HG03103 (cell line): ENCODE data around the gene TARP.
"Not testable (repeated sequence)": the region's sequence is repeated elsewhere in the genome, so short reads cannot be mapped to it uniquely, and the experiment has no call there.

ENCODE experiments used
- ATAC-seq: cut with Tn5 transposase; IDR thresholded peaks from one replicate; pipeline ENCODE4 v1.9.1; 2021; ENCODE audit warnings: low read depth; ENCODE audit not compliant: unreplicated experiment

The TARP gene

DNA sequence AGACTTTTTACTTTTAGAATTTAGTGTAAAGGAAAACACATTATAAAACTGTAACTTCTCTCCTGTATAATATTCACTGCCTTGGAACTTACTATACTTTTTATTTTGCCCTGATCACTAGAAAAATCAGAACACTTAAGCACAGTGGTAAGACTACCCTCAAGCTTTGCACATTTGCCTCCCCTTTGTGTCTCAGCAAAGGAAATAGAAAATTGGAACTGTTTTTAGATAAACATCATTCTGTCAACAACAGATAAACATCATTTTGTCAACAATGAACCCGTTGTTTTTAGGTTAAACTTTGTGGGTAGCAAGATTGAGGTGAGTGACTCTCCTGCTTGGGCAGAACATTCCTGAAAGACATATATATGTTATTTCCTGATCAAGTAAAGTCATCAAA, 8.8 kb downstream of the TARP start:
- not testable (repeated sequence) for ATAC-seq

DNA sequence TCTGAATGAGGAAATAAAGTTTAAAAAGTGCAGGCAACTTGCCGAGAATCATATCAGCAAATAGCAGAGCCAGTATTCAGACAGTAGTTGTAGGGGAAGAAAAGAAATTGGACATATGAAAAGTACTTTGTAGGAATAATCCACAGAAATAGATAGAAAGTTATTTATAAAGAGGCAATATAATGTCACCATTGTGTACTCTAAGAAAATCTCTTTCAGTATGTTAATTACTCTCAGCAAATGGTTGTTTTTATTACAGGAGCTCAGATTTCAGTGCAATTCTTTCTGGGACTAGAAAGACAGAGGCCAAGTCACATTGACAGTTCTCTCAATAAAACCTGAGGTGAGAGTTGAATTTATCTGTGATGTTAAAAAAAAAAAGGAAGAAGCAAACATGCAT, 10.2 kb downstream of the TARP start:
- not testable (repeated sequence) for ATAC-seq

DNA sequence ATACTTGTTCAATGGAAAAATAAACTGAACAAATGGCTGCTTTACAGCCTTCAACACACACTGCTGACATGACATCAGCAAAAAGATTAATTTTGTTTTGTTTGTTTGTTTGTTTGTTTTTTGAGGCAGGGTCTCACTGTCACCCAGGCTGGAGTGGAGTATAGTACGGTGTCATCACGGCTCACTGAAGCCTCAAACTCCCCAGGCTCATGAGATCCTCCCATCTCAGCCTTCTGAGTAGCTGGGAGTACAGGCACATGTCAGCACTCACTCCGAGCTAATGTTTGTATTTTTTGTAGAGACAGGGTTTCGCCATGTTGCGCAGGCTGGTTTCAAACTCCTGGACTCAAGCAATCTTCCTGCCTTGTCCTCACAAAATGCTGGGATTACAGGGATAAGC, 10.9 kb downstream of the TARP start:
- no peak for ATAC-seq

DNA sequence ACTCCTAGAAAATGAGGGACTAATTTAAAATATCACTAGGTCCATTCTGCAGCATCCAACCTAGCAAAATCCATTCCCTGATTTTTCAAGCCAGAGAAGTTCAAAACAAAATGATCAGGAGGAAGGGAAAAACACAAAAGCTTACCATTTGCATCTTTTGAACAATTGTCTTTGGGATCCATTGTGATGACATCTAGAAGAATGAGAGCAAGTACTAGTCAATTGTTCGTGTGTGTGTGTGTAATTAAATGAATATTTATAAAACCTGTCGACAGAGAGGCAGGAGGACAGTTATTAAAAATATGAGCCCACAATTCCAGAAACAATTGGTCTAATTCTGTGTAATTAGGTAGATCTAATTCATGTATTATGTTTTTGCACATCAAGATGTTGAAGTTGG, 11.4 kb downstream of the TARP start:
- not testable (repeated sequence) for ATAC-seq

DNA sequence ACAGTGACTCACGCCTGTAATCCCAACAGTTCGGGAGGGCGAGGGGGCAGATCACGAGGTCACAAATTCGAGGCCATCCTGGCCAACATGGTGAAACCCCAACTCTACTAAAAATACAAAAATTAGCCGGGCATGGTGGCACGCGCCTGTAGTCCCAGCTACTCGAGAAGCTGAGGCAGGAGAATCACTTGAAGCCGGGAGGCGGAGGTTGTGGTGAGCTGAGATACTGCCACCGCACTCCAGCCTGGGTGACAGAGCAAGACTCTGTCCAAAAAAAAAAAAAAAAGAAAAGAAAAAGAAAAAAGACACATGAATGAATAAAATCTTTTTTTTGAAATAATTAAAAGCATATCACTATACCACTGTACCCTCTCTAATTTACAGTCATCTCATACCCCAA, 11.8 kb downstream of the TARP start:
- not testable (repeated sequence) for ATAC-seq

DNA sequence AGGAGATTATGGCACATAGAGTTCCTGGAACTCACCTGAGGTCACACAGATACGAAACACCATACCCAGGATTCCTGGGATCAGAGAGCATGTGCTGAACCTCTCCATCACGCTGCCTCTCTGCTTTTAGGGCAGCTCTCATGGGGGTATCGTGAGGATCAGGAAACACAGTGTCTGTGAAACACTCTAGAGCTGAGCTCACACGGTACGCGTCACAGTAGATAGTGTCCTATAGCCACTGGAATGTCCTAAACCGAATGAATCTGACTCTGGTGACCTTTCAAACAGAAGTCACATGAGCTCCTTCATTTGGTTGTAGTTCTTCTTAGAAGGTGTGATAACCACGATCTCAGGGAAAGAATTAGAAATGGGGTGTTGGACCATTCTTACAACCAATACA, 14.3 kb downstream of the TARP start:
- not testable (repeated sequence) for ATAC-seq

DNA sequence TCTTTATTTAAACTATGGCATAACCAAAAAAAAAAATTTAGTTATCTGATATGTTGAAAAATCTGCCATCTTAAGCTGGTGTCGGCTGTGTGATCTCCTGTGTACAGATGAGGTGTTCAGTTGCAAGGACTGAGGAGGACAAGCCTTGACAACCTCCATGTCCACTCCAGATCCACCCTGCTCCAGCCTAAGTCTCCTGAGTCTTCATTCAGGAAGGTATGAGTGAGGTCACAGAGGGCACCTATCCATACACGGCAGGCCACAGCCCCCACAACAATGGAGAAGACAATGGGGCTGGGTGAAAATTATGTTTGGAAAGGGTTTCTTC, 16.1 kb downstream of the TARP start:
- ATAC-seq = no peak

DNA sequence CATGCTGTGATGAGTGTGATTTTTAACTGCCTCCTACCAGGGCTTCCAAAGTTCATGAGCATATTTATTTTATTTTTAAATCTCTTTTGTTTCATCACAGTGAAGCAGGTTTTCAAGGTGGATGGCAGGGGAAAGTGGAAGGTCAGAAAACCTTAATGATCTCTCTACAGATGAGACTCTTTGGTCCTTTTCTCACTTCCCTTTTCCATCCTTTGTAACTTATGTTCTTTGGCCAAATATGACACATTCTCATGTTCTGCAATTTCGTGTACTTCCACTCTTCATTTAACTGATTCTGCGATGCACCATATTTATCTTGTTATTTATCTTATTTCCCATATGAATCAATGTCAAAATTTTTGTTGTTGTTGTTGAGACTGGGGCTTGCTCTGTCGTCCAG, 23.6 kb downstream of the TARP start:
- ATAC-seq = peak; percentile 73

DNA sequence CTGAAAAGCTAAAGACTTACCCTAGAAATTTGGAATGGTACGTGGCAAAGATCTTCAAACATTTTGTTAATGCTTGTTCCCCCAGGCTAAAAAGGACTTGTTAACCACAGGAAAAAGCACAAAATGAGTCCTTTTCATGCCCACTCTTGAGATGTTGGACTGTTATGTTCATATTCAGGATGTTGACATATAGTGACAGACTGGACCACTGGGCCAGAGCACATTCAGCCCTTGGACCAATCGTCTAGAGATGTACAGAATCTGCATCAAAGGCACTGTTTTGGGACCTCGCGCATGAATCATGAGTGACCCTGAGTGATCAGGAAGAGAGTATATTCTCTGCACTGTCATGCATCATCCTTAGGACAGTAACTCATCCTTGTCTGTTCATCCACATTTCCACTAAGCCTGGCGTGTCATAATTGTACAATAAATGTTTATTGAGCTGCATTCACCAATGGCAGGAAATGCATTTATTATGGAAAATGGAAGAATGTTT, 25.3 kb downstream of the TARP start:
- ATAC-seq = no peak

DNA sequence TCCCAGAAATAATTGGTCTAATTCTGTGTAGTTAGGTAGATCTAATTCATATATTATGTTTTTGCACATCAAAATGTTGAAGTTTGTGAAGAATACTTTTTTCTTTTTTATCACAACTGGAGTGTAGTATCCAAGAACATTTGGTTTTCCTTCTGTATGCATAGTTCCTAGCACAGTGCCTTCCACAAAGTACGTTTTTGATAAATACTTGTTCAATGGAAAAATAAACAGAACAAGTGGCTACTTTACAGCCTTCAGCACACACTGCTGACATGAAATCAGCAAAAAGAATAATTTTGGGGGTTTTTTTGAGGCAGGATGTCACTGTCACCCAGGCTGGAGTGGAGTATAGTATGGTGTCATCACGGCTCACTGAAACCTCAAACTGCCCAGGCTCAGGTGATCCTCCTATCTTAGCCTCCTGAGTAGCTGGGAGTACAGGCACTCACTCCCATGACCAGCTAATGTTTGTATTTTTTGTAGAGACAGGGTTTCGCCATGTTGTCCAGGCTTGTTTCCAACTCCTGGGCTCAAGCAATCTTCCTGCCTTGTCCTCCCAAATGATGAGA, 27.9 kb downstream of the TARP start:
- no peak for ATAC-seq

DNA sequence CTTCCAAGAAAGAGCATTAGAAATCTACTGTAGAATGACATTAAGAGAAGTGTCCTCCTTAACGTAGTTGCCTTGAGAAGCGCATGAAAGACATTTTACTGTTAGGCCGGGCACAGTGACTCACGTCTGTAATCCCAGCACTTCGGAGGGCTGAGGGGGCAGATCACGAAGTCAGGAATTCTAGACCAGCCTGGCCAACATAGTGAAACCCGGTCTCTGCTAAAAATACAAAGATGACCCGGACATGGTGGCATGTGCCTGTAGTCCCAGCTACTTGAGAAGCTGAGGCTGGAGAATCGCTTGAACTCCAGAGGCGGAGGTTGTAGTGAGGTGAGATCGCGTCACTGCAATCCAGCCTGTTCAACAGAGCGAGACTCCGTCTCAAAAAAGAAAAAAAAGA, 28.9 kb downstream of the TARP start:
- ATAC-seq = no peak

DNA sequence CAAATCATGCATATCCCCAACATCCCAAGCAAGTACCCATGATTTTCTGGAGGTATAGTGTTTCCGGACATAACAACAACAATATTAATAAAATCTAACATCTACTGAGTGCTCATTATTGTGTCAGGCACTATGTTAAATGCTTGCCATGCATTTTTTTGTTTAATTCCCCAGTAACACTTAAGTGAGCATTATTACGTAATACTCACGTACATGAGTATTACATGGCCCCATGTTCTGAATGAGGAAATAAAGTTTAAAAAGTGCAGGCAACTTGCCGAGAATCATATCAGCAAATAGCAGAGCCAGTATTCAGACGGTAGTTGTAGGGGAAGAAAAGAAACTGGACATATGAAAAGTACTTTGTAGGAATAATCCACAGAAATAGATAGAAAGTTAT, 30.1 kb downstream of the TARP start:
- not testable (repeated sequence) for ATAC-seq

DNA sequence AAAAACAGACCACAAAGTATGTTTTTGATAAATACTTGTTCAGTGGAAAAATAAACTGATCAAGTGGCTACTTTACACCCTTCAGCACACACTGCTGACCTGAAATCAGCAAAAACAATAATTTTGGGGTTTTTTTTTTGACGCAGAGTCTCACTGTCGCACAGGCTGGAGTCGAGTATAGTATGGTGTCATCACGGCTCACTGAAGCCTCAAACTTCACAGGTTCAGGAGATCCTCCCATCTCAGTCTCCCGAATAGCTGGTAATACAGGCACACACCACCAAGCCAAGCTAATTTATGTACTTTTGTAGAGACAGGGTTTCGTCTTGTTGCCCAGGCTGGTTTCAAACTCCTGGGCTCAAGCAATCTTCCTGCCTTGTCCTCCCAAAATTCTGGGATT, 30.6 kb downstream of the TARP start:
- no peak for ATAC-seq

DNA sequence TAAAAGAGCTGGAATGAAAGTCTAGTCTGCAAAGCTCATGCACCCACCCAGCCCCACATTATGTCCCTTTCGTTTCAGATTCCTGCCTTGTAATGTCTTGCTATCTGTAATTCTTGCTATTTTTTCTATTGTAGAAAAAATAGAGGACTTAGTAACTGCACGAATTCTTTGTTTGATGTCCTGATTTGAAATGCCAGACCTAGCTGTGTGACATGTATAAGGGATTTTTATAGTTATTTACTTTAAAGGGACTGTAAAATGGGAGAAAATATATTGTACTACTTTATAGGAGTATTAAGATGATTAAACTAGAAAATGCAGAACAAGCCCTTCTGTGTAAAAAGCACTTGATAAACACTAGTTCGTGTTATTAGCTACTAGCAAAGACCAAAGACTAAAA, 32.4 kb downstream of the TARP start:
- no peak for ATAC-seq

DNA sequence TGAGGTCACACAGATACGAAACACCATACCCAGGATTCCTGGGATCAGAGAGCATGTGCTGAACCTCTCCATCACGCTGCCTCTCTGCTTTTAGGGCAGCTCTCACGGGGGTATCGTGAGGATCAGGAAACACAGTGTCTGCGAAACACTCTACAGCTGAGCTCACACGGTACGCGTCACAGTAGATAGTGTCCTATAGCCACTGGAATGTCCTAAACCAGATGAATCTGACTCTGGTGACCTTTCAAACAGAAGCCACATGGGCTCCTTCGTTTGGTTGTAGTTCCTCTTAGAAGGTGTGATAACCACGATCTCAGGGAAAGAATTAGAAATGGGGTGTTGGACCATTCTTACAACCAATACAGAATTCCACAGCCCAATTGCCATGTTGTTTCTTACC, 34.3 kb downstream of the TARP start:
- ATAC-seq = not testable (repeated sequence)

DNA sequence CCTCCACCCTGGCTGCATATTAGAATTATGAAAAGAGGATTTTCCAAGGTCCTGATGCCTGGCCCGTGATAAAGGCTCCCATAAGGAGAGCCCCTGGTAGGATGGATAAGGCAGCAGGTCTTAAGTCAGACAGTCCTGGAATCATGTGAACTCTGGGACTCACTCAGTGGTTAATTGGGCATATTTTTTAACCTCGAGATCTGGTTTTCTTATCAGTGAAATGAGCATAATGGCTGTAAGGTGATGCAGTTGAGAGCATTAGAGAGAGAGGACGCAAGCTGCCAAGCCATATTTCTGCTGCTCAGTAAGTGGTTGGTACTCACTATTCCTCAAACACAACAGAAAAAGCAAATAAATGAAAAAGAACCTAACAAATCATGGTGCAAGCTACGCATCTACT, 37.8 kb downstream of the TARP start:
- ATAC-seq = no peak

DNA sequence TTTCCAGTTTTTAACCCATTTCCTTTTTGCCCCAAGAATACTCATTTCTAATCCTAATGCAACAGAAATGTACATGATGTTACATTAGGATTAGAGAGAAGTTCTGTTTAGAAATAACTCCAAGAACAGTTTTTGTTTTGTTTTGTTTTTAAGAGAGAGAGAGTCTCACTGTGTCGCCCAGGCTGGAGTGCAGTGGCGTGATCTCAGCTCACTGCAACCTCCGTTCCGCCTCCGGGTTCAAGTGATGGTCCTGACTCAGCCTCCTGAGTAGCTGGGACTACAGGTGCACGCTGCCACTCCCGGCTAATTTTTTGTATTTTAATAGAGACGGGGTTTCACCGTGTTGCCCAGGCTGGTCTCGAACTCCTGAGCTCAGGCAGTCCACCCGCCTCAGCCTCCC, 38.7 kb downstream of the TARP start:
- ATAC-seq = not testable (repeated sequence)

DNA sequence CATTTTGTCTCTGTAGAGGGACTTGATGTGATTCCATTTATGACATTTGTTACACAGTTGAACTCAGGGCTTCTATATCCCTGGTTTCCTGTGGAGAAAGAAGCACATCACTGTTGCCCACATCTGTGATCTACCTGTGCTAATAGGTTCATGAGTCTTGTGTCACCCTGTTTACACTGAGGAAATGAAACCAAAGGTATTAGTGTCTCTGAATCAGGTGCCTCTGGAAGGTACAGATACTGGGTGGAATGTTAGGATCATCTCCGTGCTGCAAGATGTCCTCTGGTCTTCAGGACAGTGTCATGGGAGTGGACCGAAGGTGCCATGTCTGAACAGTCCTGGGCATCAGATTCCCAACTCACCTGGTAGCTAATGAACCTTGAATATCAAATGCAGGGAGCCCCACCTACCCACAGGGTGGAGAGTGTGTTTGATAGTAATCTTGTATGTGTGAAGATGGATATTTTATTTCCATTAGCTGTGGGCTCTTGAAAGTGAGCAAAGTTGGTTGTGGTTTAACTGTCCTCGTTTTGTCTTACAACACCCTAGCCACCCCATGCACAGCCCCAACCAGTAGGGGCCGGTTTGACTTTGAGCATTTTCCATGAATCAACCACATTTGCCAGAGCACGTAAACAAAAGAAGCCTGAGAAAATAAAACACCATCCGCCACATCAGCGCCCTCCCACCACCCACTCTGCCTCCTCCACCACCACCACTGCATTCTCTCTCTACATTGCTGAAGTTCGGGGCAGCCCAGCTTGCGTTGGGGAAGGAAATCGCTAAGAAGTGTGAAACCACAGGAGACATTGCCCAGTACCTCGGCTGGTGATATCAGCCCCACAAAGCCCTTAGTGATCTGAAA, 40.7 kb downstream of the TARP start:
- peak; percentile 82 for ATAC-seq

DNA sequence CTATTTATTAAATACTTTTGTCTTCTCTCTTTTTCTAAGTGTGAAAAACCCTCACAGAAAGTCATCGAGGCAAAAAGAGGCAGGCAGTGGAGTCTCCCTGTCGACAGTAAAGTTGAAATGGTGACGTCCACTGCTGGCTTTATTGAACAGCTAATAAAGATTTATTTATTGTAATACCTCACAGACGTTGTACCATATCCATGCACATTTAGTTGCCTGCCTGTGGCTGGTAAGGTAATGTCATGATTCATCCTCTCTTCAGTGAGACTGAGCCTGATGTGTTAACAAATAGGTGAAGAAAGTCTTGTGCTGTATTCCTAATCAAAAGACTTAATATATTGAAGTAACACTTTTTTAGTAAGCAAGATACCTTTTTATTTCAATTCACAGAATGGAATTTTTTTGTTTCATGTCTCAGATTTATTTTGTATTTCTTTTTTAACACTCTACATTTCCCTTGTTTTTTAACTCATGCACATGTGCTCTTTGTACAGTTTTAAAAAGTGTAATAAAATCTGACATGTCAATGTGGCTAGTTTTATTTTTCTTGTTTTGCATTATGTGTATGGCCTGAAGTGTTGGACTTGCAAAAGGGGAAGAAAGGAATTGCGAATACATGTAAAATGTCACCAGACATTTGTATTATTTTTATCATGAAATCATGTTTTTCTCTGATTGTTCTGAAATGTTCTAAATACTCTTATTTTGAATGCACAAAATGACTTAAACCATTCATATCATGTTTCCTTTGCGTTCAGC, 43.4 kb downstream of the TARP start:
- ATAC-seq = no peak

DNA sequence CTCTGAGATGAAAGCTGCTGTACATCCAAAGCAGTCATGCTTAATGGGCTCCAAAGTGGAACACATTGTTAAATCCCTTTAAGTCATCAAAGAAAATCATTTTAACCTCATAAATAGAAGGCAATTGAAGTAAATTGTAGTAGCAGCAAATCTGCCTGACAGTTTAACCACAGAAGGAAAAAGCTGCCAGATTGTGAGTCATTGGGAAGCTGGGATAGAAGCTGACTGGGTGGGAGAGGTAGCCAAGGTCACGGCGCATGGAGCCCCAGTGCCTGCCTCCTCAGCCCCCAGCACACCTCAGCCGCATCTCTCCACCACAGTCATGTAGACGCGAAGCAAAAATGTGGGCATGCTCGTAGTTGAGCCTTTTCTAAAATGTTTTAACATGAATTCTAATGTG, 44.0 kb downstream of the TARP start:
- no peak for ATAC-seq

DNA sequence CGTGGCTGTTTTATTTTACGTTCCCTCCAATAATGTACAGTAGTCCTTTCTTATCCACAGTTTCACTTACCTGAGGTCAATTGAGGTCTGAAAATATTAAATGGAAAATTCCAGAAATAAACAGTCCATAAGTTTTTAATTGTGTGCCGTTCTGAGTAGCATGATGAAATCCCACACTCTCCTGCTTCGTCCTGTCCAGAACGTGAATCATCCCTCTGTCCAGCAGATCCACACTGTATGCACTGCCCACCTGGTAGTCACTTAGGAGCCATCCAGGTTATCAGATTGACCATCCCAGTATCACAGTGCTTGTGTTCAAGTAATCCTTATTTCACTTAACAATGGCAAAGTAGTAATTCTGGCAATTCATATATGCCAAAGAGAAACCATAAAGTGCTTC, 49.0 kb downstream of the TARP start:
- no peak for ATAC-seq

DNA sequence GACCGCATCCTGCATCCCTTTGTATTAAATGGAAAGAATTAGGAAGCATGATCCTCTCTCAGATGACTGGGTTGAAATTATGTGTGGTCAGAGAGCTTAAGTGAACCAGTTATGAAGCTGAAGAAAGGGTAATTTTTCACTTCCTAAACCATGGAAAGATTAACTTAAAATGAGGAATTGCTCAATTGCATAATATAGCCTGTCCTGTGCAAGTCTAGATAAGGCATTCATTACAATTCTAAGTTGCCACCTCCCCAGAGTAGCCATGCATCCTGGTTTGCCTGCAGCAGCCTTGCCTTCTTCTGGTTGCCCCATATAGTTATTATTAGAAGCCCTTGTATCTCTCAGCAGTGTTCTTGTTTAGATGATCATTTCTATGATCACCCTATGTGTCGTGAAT, 50.1 kb downstream of the TARP start:
- ATAC-seq = no peak
